ENCODE measurements around the gene PEX11A. TPM values are rescaled to one million over a fixed set of nuclear protein-coding genes. Genes with fewer than 3 reads are reported as not detected.

Gene PEX11A
- total and polyA plus RNA-seq, 2 donors (not counting 1 experiment from before 2014, with no cell fraction given) = 0.78 to 2.4 TPM

- ATAC-seq (ENCODE audit: low read depth) = no peak
- no peaks in the 10 kb centered on the region for H4K20me1 ChIP-seq (ENCODE audit: control insufficient read depth, insufficient read depth, low read length, poor library complexity, severe bottlenecking)
- H3K27me3 ChIP-seq (replicated peaks in 1 of 4; ENCODE audit: control extremely low read depth in 1 of 4, control insufficient read depth in 3 of 4, insufficient read depth in 4 of 4, low read length in 3 of 4) = peaks cover 0 to 15% (median 0%) of the 10 kb centered on the region in 4 experiments
- no peak overlapping the region for H3K4me3 ChIP-seq (ENCODE audit: control extremely low read depth in 1 of 5, extremely low read depth in 1 of 5, insufficient read depth in 1 of 5, low read depth in 2 of 5, low read length in 4 of 5)
- no peaks in the 10 kb centered on the region for H3K36me3 ChIP-seq (replicated peaks in 1 of 2; ENCODE audit: control extremely low read depth in 1 of 2, control insufficient read depth in 1 of 2, extremely low read depth in 1 of 2, insufficient read depth in 2 of 2, low read length in 1 of 2)
- H3K9me3 ChIP-seq (ENCODE audit: control extremely low read depth in 1 of 3, control insufficient read depth in 2 of 3, insufficient read depth in 1 of 3, low read length in 2 of 3) = no peaks in the 10 kb centered on the region
- Mint-ChIP-seq H3K27ac (no peak overlapping the region), H3K27me3 (peaks cover 37% of the 10 kb centered on the region), H3K9me3 (ENCODE audit: insufficient read depth) (no peaks in the 10 kb centered on the region), H3K4me1 (no peaks in the 10 kb centered on the region), H3K4me3 (no peak overlapping the region)
- intact Hi-C loops (cut with micrococcal nuclease) = no loop called here
- no peaks in the 10 kb centered on the region for H3K79me2 ChIP-seq (ENCODE audit: control insufficient read depth, insufficient read depth, low read length)
- no peaks in the 10 kb centered on the region for H3K4me1 ChIP-seq (ENCODE audit: control insufficient read depth in 2 of 2, insufficient read depth in 2 of 2, low read length in 2 of 2)
- DNase-seq = no peak
- POLR2A ChIA-PET = no interaction called here
- CTCF ChIA-PET = interaction anchor here (1.3 to 2.3 kb wide), 2 partner anchors 8 to 142 kb away, joined by 4 to 11 read pairs; no protein-coding TSS in a partner anchor
- H3K4me2 ChIP-seq (replicated peaks; ENCODE audit: low read depth, low read length, poor library complexity, severe bottlenecking) = no peak overlapping the region
- no peak overlapping the region for H2AFZ ChIP-seq (ENCODE audit: insufficient read depth, low read depth, low read length, poor library complexity, severe bottlenecking)
- WGBS (ENCODE audit: insufficient coverage) = 87% methylated on average over 7 of the region's 8 CpGs
- TF ChIP-seq, protein P1, sequence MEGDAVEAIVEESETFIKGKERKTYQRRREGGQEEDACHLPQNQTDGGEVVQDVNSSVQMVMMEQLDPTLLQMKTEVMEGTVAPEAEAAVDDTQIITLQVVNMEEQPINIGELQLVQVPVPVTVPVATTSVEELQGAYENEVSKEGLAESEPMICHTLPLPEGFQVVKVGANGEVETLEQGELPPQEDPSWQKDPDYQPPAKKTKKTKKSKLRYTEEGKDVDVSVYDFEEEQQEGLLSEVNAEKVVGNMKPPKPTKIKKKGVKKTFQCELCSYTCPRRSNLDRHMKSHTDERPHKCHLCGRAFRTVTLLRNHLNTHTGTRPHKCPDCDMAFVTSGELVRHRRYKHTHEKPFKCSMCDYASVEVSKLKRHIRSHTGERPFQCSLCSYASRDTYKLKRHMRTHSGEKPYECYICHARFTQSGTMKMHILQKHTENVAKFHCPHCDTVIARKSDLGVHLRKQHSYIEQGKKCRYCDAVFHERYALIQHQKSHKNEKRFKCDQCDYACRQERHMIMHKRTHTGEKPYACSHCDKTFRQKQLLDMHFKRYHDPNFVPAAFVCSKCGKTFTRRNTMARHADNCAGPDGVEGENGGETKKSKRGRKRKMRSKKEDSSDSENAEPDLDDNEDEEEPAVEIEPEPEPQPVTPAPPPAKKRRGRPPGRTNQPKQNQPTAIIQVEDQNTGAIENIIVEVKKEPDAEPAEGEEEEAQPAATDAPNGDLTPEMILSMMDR (IDR thresholded peaks at IDR 0.05) = no peak
- TF ChIP-seq EZH2 (IDR thresholded peaks at IDR 0.05; ENCODE audit: borderline replicate concordance, insufficient read depth, low read depth, low read length, poor library complexity, severe bottlenecking) = no peak
- H3K27ac ChIP-seq (ENCODE audit: low read length in 2 of 2) = no peak overlapping the region
- H3K9ac ChIP-seq (ENCODE audit: low read length) = no peak overlapping the region
Measured at GRCh38 chr15:89732451-89733172, 42.1 kb upstream of the PEX11A start.

GRCh38 chr15:89731275-89731674 is 40.7 kb upstream of the PEX11A start:
- Histone ChIP-seq H3K9ac (ENCODE audit: low read length) (no peak overlapping the region), H3K4me3 (ENCODE audit: control extremely low read depth in 1 of 5, extremely low read depth in 1 of 5, insufficient read depth in 1 of 5, low read depth in 2 of 5, low read length in 4 of 5) (no peak overlapping the region), H3K27ac (ENCODE audit: low read length in 2 of 2) (no peak overlapping the region), H3K9me3 (ENCODE audit: control extremely low read depth in 1 of 3, control insufficient read depth in 2 of 3, insufficient read depth in 1 of 3, low read length in 2 of 3) (no peaks in the 10 kb centered on the region), H3K27me3 (replicated peaks in 1 of 4; ENCODE audit: control extremely low read depth in 1 of 4, control insufficient read depth in 3 of 4, insufficient read depth in 4 of 4, low read length in 3 of 4) (peaks cover 0 to 11% (median 0%) of the 10 kb centered on the region in 4 experiments), H2AFZ (ENCODE audit: insufficient read depth, low read depth, low read length, poor library complexity, severe bottlenecking) (no peak overlapping the region), H4K20me1 (ENCODE audit: control insufficient read depth, insufficient read depth, low read length, poor library complexity, severe bottlenecking) (no peaks in the 10 kb centered on the region), H3K79me2 (ENCODE audit: control insufficient read depth, insufficient read depth, low read length) (no peaks in the 10 kb centered on the region), H3K36me3 (replicated peaks in 1 of 2; ENCODE audit: control extremely low read depth in 1 of 2, control insufficient read depth in 1 of 2, extremely low read depth in 1 of 2, insufficient read depth in 2 of 2, low read length in 1 of 2) (no peaks in the 10 kb centered on the region), H3K4me1 (ENCODE audit: control insufficient read depth in 2 of 2, insufficient read depth in 2 of 2, low read length in 2 of 2) (no peaks in the 10 kb centered on the region), H3K4me2 (replicated peaks; ENCODE audit: low read depth, low read length, poor library complexity, severe bottlenecking) (no peak overlapping the region)
- TF ChIP-seq, protein P1 (IDR thresholded peaks at IDR 0.05) = no peak
- no peak for TF ChIP-seq EZH2 (IDR thresholded peaks at IDR 0.05; ENCODE audit: borderline replicate concordance, insufficient read depth, low read depth, low read length, poor library complexity, severe bottlenecking)
- peaks cover 34% of the 10 kb centered on the region for H3K27me3 Mint-ChIP-seq
- no peaks in the 10 kb centered on the region for H3K9me3 Mint-ChIP-seq (ENCODE audit: insufficient read depth)
- no peak overlapping the region for H3K4me3 Mint-ChIP-seq
- ChIA-PET POLR2A (no interaction called here), CTCF (interaction anchor here (2.3 kb wide), 1 partner anchor 10 kb away, joined by 11 read pairs; no protein-coding TSS in a partner anchor)
- no peak overlapping the region for H3K27ac Mint-ChIP-seq
- 100% methylated on average over 5 of the region's 5 CpGs for WGBS (ENCODE audit: insufficient coverage)
- ATAC-seq (ENCODE audit: low read depth) = no peak
- DNase-seq = no peak
- no peaks in the 10 kb centered on the region for H3K4me1 Mint-ChIP-seq
- intact Hi-C loops (cut with micrococcal nuclease) = no loop called here
